Subcutaneous adipose tissue (tissue), 4 donors: Measurements from ENCODE around the gene DNM3. TPM values are rescaled to one million over a fixed set of nuclear protein-coding genes. Genes with fewer than 3 reads are reported as not detected.

Experiments
- CTCF ChIP-seq: fragments of 450-650 bp; IDR thresholded peaks from one replicate; pipeline ENCODE4 v1.5.1; 2016; ENCODE audit warnings: low read depth, mild to moderate bottlenecking, control low read depth, antibody characterized with exemption, moderate library complexity
- total RNA-seq, 4 donors: library from RNA; depleted of rRNA; stranded (reverse); fragments of >200 nt; gene quantifications; one replicate each; pipeline ENCODE4 v1.1.0, GENCODE V29; 2016

DNM3 gene
- total RNA-seq, 4 donors from 2014 or later = 4.1 to 8.8 (median 7.6) TPM

GRCh38 chr1:171805395-171806115 lies 35.7 kb upstream of the DNM3 start:
- TF ChIP-seq CTCF = no peak

GRCh38 chr1:171807556-171807955 lies 33.7 kb upstream of the DNM3 start:
- TF ChIP-seq CTCF = no peak

- TF ChIP-seq CTCF = no peak
Observed at GRCh38 chr1:171809834-171810233, 31.5 kb upstream of the DNM3 start.

GRCh38 chr1:171811672-171812071 lies 29.6 kb upstream of the DNM3 start:
- no peak for TF ChIP-seq CTCF

- no peak for TF ChIP-seq CTCF
Observed at GRCh38 chr1:171814692-171815091, 26.6 kb upstream of the DNM3 start.

GRCh38 chr1:171816300-171816901 lies 24.9 kb upstream of the DNM3 start:
- no peak for TF ChIP-seq CTCF

- TF ChIP-seq CTCF = no peak
Observed at GRCh38 chr1:171817511-171818265, 23.6 kb upstream of the DNM3 start.
